HG03097 (cell line): ENCODE results near the gene RC3H2.
"Not testable (repeated sequence)": the region's sequence is repeated elsewhere in the genome, so short reads cannot be mapped to it uniquely, and the experiment has no call there.

Experiments
- ATAC-seq: cut with Tn5 transposase; IDR thresholded peaks from one replicate; pipeline ENCODE4 v1.9.1; 2021; ENCODE audit not compliant: unreplicated experiment, low FRiP score

Gene RC3H2

DNA sequence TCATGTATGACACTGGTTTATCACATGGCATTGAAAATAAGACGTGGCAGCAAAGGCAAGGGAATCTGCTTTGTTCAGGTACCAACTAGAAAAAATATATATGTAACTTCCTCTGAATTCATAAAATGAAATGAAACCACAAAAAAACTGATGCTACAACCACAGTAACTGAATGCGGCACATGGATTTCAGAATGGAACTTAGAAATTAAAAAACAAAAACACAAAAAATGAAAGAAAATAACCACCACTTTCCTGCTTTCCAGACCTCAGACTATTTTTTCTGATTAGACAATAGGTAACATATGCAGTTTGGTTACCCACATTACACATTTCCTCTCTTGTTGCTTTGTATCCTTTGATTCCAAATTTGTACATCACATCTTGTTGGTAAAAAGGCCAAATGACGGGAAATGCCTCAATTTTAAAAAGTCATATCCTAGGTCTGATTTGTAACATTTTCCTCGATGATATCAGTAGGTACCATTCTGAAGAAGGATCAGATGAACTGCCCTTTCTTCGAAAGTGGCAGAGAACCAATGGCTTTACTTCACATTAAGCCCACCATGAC lies 58.7 kb downstream of the RC3H2 start:
- ATAC-seq: no peak

DNA sequence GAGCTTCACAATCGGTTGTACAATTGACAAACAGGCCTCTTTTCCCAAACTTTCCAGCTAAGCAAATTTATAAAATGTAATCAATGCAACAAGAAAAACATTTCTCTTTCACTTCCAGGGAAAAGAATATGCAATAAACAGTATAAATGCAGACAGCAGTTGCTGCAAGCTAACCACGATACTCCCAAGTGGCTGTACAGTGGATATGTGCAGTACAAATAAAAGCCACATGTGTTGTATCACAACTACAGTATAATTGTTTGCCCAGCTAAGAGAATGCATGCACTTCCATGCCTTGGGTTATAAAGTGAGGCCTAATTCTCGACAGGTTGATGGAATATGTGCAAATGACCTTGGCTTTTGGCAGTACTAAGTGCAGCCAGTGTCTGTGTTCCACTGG lies 60.0 kb downstream of the RC3H2 start:
- no peak for ATAC-seq

DNA sequence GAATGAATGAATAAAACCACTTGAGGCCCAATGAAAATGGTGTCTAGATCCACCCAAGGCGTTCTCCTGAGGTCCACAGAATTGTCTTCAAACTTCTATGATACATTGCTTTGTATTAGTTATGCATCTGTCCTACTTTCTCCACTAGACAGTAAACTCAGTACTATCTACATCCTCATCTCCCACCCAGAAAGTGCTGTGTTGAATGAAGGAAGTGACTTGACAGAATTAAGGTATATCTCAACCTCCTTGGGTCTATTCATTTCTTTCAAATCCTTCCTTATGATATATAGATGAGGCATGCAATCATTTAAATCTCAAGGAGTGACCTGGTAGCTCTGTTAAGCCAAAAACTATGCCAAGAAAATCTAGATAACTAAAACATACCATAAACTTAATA lies 61.0 kb downstream of the RC3H2 start:
- ATAC-seq: no peak

DNA sequence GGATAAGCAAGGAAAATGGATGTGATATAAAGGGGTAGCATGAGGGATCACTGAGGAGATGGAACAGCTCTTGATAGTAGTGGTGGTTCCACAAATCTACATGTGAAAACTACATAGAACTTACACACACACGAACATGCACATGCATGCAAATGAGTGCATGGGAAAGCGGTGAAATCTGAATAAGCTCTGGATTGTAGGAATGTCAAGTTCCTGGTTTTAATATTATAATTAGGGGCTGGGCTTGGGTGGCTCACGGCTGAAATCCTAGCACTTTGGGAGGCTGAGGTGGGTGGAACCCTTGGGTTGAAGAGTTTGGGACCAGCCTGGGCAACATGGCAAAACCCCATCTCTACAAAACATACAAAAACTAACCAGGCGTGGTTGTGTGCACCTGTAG lies 63.7 kb downstream of the RC3H2 start:
- no peak for ATAC-seq

DNA sequence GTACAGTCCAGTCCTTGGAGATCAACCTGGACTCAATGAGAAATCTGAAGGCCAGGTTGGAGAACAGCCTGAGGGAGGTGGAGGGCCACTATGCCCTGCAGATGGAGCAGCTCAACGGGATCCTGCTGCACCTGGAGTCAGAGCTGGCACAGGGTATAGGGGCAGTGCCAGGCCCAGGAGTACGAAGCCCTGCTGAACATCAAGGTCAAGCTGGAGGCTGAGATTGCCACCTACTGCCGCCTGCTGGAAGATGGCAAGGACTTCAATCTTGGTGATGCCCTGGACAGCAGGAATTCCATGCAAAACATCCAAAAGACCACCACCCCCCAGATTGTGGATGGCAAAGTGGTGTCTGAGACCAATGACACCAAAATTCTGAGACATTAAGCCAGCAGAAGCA lies 66.7 kb downstream of the RC3H2 start:
- ATAC-seq: not testable (repeated sequence)

DNA sequence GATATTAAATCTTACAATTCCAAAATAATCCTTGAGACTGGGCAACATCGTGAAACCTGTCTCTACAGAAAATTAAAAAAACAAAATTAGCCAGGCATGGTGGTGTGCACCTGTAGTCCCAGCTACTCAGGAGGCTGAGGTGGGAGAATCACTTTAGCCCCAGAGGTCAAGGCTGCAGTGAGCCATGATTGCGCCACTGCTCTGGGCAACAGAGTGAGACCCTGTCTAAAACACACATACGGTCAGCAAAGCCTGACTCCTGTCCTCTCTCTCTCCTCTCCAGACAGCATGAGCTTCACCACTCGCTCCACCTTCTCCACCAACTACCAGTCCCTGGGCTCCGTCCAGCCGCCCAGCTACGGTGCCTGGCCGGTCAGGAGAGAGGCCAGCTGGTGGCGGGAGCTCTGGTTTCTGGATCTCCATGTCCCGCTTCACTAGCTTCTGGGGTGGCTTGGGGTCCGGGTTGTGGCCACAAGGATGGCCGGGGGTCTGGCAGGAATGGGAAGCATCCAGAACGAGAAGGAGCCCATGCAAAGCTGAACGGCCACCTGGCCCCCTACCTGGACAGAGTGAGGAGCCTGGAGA lies 67.8 kb downstream of the RC3H2 start:
- ATAC-seq: no peak

DNA sequence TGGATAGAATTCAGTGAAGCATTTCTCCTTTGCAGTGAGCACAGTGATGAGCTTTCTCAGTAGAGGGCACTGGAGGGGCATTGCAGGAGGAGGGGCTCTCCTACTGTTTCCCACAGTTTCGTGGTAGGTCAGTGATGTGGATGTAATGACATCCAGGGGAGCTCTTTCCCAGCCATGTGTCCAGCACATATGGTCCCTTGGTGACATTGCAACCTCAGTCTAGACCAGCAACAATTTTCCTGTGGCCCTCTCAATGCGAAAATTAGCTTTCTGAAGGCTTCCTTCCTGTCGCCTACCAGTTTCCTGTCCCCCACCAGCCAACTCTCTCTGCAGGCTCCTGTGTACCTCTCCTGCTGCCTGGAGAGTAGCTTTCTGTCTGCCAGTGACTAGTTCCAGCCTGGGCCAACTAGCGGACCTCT lies 69.8 kb downstream of the RC3H2 start:
- ATAC-seq: no peak

DNA sequence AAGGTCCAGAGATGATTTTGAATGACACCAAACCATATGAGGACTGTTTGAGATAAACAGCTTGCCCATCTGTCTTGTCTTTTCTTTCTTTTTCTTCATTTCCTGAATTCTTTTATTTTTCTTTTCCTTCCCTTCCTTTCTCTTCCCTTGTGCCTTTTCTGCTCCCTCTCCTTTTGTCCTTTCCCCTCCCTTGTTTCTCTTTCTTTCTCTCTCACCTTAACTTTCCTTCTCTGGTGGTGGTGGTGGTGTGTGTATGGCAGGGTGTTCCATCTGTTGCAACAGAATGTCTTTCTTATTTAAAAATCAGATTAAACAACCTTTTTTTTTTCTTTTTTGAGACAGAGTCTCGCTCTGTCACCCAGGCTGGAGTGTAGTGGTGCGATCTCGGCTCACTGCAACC lies 73.0 kb downstream of the RC3H2 start:
- ATAC-seq: no peak

DNA sequence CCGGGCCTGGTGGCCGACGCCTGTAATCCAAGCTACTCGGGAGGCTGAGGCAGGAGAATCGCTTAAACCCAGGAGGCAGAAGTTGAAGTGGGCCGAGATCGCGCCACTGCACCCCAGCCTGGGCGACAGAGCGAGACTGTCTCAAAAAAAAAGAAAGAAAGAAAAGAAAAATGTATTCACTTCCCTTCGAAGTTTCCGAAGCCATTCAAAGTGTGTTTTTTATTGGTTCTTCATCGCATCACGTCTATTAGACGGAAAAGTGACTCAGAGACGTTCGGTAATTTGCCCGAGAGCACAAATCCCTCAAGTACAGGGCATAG lies 76.2 kb downstream of the RC3H2 start:
- not testable (repeated sequence) for ATAC-seq

DNA sequence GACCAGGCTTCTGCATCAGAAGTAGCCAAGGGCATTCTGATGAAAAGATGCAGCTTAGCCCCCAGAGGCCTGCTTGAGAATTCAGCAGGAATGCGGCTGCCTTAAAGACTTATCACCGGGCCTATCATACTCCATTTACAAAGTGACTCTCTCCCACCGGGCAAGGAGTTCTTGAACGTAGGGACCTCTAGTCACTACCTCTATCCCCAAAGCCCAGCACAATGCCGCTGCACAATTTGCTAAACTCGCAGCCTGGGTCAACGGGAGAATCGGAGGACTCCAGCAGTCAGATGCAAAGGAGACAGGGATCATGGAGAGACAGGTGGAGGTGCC lies 77.4 kb downstream of the RC3H2 start:
- peak; percentile 21 for ATAC-seq

DNA sequence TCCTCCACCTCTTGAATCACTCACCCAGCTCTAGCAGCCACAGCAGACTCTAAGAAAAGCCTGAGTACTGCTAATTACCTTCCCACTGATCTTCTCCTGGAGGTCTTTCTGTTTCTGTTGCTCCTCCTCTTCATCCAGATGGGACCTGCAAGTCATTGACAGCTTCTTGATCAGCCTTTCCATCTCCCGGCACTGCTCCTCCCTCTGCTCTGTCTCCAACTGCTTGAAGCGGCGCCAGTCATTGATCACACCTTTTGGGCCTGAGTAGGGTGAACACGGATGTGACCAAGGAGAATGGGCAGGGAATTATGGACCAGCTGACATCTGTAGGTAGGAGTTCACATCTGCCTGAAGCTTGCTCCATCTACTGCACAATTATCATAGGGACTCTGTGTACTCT lies 82.2 kb downstream of the RC3H2 start:
- ATAC-seq: no peak

DNA sequence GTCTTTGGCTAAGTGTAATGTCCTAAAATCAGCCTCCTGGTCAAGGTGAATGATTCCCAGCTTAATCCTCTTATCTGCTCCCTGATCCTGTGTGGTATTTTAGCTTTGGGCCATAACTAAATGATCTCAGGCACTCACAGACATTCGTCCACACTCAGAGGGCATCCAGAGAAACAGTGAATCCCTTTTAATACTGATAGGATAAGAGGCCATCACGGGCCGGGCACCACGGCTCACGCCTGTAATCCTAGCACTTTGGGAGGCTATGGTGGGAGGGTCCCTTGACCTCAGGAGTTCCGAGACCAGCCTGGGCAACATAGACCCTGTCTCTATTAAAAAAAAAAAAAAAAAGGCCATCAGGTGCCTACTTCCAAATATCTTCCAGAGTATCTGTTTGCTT lies 83.1 kb downstream of the RC3H2 start:
- ATAC-seq: no peak

DNA sequence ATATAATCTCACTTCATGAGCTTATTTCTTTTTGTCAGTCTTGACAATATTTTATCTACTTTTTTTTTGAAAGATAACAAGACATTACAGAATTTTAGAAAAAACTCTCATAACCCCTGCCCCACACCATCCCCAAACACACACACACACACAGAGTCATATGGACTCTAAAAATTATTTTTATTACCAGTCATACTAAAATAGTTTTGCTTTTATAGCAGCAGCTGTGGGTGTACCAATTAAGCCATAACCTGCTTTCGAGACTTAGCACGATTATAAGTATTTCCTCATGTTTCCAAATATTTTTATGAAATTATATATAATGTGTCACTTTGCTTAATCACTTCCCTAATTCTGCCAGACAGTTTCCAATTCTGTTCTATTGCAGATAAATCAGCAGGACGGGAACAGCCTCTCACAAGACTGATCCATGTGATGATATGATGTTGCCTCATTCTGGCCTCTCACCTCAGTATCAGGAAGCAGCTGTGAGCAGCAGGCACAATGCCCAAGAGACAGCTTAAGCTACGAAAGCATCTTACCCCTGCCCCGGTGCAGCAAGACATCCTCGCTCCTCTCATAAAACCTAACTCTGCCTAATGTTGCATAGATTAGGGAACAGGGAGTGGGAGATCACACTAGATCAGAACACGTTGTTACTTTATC lies 83.7 kb downstream of the RC3H2 start:
- no peak for ATAC-seq

DNA sequence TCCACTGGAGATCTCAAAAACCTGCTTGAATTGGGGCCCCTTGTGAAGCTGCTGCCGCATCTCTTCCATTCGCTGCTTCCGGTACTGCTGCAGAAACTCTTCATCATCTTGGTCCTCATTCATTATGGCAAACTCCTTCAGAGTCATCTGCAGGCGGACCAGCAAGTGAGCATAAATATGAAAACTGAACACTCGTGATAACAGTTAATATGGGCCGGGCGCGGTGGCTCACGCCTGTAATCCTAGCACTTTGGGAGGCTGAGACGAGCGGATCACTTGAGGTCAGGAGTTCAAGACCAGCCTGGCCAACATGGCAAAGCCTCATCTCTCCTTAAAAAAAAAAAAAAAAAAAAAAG lies 84.7 kb downstream of the RC3H2 start:
- ATAC-seq: no peak

DNA sequence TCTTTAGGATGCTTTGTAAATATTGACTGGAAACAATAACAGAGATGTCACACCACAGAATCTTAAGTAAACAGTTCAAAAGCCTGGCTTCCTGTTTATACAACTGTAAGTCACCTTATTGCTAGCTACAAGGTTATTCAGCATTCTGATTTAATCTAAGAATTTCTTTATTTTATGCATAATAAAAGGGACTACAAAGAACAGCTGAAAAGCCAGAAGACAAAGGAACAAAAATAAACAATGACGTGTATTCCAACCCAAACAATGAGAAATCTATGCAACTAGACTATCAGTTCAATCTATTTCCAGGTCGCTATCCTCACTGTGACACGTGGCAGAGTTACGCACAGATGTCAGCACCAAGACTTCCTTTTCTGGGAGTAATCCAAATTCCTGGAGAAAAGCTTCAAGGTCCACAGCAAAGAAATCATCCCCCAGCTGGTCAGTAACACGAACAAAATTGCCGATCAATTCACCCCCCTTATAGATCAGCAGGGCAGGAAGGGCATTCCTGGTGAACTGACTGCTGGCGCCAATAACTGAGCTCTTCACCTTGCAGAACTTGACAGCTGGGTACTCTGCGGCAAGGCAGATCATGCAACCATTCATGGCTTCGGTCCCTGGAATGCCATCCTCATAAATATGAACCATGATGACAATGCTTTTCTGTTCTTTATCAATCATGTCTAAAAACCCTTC lies 85.2 kb downstream of the RC3H2 start:
- ATAC-seq: no peak

DNA sequence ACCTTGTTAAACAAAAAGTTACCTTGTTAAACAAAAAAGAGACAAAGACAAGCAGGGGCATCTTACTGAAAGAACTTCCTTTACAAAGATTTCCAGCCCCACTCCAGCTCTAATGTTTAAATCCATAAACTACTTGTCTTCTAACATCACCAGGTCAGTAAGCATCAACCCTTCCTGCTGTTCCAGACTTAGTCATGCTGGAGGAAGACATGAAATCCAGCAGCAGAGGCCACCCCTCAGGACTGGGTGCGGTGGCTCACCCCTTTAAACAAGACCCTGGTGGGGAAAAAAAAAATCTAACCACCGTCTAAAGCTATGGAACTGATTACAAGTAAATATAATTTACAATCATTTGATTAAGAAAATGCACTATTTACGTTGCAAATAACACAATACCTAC lies 85.8 kb downstream of the RC3H2 start:
- no peak for ATAC-seq

DNA sequence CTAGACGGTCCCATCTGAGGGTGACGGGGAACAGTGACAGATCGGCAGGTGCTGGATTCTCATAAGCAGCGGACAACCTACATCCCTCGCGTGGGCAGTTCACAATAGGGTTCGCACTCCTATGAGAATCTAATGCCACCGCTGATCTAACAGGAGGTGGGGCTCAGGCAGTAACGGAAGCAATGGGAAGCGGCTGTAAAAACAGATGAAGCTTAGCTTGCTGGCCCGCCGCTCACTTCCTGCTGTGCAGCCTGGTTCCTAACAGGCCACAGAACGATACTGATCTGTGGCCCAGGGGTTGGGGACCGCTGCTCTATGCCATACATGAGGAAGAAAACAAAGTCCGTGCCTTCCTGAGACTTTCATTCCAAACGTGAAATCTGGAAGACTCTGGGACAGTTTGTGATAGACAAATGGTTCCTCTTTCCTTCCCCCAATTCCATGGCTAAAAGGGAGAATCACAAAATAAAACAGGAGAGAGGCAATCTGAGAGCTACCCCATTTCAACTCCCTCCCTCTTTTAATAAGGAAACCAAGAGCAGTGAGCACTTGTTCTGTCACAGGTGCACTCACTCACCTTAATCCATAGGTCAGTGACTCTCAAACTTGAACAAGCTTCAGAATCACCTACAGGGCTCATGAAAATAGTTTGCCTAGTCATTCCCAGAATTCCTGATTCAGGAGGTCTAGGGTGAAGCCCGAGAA lies 88.8 kb downstream of the RC3H2 start:
- peak; percentile 63 for ATAC-seq

DNA sequence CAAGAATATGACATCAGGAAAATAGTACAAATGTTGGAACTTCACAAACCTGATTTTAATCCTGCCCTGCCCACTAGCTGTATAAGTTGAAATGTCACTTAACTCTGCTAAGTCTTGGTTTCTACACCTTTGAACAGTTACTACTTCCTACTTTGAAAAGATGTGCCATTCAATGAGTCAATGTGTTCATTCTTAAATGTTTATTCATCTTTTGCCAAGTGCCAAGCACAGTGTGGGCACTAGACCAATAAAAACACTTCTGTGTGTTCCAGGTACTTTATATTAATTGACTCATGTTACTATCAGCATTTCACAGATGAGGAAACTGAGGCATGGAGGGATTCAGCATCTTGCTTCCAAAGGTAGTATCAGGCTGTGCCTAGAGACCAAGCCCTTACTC lies 89.6 kb downstream of the RC3H2 start:
- ATAC-seq: no peak

DNA sequence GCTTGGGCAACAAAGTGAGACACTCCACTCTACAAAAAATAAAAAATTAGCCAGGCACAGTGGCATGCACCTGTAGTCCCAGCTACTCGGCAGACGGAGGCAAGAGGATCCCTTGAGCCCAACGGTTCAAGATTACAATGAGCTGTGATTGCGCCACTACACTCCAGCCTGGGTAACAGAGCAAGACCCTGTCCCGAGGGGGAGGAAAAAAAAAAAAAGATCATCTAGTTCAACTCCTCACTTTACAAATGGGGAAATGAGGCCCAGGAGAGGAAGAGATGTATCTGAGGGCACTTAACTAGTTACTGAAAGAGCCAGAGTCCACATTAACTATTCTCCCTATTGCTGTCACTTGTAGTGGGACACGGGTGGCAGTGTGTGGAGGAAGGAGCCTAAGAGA lies 90.6 kb downstream of the RC3H2 start:
- no peak for ATAC-seq

DNA sequence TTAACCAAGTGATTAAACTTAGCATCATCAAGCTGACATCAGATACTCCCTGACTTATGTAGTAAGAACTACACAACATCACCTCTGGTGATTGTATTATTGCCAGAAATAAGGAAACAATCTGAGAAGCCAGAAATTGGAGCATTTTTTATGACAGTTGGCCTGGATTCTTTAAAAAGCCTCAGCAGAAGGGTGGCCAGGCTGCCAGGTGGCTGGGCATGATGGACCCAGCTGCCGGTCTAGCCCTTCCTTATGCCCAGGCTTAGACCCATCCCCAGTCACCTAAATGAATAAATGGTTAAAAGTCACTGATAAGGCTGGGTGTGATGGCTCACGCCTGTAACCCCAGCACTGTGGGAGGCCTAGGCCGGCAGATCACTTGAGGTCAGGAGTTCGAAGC lies 92.4 kb downstream of the RC3H2 start:
- no peak for ATAC-seq

DNA sequence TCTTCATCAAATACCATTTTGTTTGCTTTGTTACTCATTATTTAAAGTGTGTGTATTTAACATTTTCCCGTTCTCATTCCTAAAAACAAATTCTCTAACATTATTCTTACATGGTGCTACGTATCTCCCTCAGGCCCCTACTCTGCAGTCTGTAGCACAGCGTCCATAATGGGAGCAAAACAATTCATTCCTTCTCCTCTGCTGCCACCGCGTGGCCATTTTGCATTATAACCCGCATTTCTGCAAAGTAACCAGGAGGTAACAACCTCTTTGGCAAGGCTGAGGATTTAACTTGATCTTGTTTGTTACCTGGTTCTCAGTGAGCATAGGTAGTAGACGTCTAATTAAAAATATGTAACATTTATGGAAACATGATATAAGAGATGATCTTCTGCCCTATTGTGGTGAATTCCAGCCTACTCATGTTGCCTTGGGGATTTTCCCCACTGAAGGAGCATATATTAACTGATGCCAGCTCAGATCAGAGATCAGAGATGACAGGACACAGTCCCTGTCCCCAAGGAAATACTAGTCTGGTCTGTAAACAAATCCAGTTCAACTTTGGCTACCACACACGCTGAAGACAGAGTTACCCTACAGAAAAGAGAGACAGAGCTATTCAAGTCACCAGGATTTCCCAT lies 94.7 kb downstream of the RC3H2 start:
- ATAC-seq: no peak
